ENCODE results near the gene DBF4.
"Not testable (repeated sequence)": the region's sequence is repeated elsewhere in the genome, so short reads cannot be mapped to it uniquely, and the experiment has no call there.

The DBF4 gene

DNA sequence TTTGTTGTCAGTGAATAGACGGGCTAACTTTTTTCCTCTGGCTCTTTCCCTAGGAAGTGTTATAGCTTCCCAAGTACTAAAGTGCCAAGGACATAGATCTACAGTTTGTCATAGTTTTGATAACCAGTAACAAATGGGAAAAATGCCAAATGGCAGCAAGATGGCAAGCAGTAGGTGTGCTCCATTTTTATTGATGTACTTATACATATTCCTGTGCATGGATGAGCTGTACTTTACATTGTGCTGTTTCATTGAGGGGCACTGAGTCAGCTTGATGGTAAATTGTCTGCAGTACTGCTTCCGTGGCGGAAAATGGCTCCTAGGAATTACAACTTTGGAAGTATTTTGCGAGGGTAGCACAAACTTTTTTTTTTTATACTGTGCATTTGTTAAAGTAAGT, 64.8 kb downstream of the DBF4 start:
- H3K4me3 ChIP-seq (ENCODE audit: low read depth, low read length): no peak overlapping the region
- no peak for DNase-seq (ENCODE audit: low read depth)

DNA sequence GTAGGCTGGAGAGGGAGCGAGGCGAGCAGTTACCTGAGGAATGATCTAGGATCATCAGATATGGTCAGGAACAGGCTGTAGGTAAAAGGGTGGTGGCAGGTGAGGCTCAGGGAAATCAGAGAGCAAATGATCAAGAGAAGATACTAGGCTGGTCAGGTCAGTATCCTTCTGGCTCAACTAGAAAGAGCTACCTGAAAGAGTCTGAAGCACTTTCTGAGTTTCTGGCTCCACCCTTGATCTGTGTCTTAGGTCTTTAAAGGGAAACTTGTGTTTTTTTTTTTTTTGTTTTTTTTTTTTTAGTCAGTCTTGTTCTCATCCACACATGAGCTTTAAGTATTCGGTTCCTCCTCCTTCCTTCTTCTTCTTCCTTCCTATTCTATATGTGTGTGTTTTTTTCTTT, 68.3 kb downstream of the DBF4 start:
- H3K4me3 ChIP-seq (ENCODE audit: low read depth, low read length): no peak overlapping the region
- no peak for DNase-seq (ENCODE audit: low read depth)

DNA sequence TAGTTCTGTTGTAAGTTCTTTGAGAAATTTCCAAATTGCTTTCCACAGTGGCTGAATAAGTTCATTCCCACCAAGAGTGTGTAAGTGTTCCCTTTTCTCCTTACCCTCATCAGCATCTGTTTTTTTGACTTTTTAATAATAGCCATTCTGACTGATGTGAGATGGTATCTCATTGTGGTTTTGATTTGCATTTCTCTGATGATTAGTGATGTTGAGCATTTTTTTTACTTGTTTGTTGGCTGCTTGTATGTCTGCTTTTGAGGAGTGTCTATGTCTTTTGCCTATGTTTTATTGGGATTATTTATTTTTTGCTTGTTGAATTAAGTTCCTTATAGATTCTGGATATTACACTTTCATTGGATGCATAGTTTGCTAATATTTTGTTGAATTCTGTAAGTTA, 69.6 kb downstream of the DBF4 start:
- not testable (repeated sequence) for DNase-seq (ENCODE audit: low read depth); H3K4me3 ChIP-seq (ENCODE audit: low read depth, low read length)

DNA sequence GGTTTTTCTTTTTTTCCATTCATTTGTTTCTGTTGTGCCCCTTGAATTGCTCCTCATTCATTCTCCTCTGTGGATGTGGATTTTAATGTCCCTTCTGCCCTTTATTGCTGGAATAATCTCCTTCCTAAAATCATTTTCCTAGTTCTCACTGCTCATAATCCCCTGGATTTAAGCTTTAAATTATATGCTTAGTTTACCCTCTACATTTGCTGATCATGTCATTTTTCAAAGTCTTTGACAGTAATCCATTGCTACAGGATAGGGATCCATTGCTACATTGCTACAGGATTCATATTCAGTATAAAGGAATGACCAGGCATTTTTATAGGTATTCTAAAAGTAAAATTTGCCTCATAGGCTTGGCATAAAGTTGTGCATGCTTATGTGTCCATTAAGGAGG, 72.1 kb downstream of the DBF4 start:
- DNase-seq (ENCODE audit: low read depth): no peak

More for the DNA sequence above, 72.1 kb downstream of the DBF4 start:
- no peak overlapping the region for H3K4me3 ChIP-seq (ENCODE audit: low read depth, low read length)
